Thoracic aorta (tissue), 2 donors: ENCODE data around the gene KLHL13. TPM values are rescaled to one million over a fixed set of nuclear protein-coding genes. Genes with fewer than 3 reads are reported as not detected.

Source experiments
- ATAC-seq: fragments of 150-250 bp; one replicate; pipeline ENCODE4 v1.8.0; 2017; ENCODE audit warnings: low read depth; ENCODE audit not compliant: insufficient number of reproducible peaks, low FRiP score
- DNase-seq: peaks from one replicate; pipeline ENCODE4 v3.0.0-alpha.2; 2020; ENCODE audit warnings: low spot score
- H3K27ac ChIP-seq, 2 donors: fragments of 200-600 bp; sonication (generic); 1 replicate in 1 of 2; 2 replicates in 1 of 2; pipeline ENCODE4 v1.5.1; 2016; ENCODE audit warnings: mild to moderate bottlenecking in 2 of 2, moderate library complexity in 2 of 2
- H3K27me3 ChIP-seq: fragments of 200-600 bp; sonication (generic); replicated peaks from 2 replicates; pipeline ENCODE4 v1.6.0; 2016; ENCODE audit warnings: mild to moderate bottlenecking; ENCODE audit not compliant: insufficient read depth
- H3K36me3 ChIP-seq: fragments of 200-600 bp; sonication (generic); one replicate; pipeline ENCODE4 v1.5.1; 2016
- H3K4me1 ChIP-seq, 2 donors: fragments of 200-600 bp; sonication (generic); 1 replicate in 1 of 2; 2 replicates in 1 of 2; pipeline versions ENCODE4 v1.5.1 to v1.6.0; 2016; ENCODE audit warnings: low read depth in 2 of 2, mild to moderate bottlenecking in 1 of 2; ENCODE audit not compliant: control insufficient read depth in 1 of 2
- H3K4me3 ChIP-seq: fragments of 200-600 bp; sonication (generic); 2 replicates; pipeline ENCODE4 v1.5.1; 2016; ENCODE audit warnings: mild to moderate bottlenecking
- H3K9me3 ChIP-seq: fragments of 200-600 bp; sonication (generic); 2 replicates; pipeline ENCODE4 v1.5.1; 2016
- total RNA-seq, 2 donors: library from RNA; depleted of rRNA; stranded (reverse); fragments of >200 nt; gene quantifications; one replicate each; pipeline versions ENCODE4 v1.1.0 to v1.2.3, GENCODE V29; 2016
- TF ChIP-seq, protein P1 (sequence below): fragments of 200-600 bp; sonication (generic); IDR thresholded peaks from one replicate; pipeline ENCODE4 v1.5.1; 2019; ENCODE audit warnings: antibody characterized with exemption

The KLHL13 gene
- total RNA-seq, 2 donors from 2014 or later, result 1.4 to 9.7 TPM

DNA sequence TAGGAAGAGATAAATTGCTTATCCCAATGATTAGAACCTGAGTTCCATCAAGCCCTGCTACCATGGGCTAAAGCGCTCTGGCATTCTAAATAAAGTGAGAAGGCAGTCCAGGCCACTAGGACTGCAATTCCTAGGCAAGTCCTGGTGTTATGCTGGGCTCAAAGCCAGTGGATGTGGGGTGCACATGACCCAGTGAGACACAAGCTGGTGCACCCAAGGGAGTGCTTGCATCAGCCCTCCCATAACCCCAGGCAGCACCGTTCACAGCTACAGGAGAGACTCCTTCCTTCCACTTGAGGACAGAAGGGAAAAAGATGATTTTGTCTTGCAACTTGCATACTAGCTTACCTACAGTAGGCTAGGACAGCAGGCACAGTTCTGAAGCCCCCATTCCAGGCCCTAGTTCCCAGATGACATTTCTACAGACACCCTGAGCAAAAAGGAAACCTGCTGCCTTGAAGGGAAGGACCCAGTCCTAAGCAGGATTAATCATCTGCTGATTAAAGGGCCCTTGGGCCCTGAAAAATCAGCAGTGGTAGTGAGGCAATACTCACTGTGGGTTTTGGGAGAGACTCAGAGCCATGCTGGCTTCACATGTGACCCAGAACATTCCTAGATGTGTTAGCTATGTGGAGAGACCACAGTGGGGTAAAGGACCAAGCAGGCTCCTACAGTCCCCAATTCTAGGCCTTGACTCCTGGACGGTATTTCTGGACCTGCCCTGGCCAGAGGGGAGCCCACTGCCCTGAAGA is 77.8 kb downstream of the KLHL13 start:
- Histone ChIP-seq H3K27me3 (no peaks in the 10 kb centered on the region), H3K9me3 (no peaks in the 10 kb centered on the region), H3K27ac (no peak overlapping the region), H3K4me1 (no peaks in the 10 kb centered on the region), H3K4me3 (no peak overlapping the region), H3K36me3 (no peaks in the 10 kb centered on the region)
- no peak for DNase-seq
- TF ChIP-seq, protein P1, sequence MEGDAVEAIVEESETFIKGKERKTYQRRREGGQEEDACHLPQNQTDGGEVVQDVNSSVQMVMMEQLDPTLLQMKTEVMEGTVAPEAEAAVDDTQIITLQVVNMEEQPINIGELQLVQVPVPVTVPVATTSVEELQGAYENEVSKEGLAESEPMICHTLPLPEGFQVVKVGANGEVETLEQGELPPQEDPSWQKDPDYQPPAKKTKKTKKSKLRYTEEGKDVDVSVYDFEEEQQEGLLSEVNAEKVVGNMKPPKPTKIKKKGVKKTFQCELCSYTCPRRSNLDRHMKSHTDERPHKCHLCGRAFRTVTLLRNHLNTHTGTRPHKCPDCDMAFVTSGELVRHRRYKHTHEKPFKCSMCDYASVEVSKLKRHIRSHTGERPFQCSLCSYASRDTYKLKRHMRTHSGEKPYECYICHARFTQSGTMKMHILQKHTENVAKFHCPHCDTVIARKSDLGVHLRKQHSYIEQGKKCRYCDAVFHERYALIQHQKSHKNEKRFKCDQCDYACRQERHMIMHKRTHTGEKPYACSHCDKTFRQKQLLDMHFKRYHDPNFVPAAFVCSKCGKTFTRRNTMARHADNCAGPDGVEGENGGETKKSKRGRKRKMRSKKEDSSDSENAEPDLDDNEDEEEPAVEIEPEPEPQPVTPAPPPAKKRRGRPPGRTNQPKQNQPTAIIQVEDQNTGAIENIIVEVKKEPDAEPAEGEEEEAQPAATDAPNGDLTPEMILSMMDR, result no peak
- no peak for ATAC-seq

GRCh38 chrX:118026631-118027030 is 90.0 kb downstream of the KLHL13 start:
- no peak for DNase-seq
- no peak for ATAC-seq
- no peaks in the 10 kb centered on the region for H3K27me3 ChIP-seq
- H3K9me3 ChIP-seq, result no peaks in the 10 kb centered on the region
- no peak overlapping the region for H3K4me3 ChIP-seq
- H3K36me3 ChIP-seq, result no peaks in the 10 kb centered on the region
- no peak overlapping the region for H3K27ac ChIP-seq
- TF ChIP-seq, protein P1, result no peak
- H3K4me1 ChIP-seq, result no peaks in the 10 kb centered on the region

GRCh38 chrX:118025226-118025625 is 91.4 kb downstream of the KLHL13 start:
- DNase-seq (no peak), ATAC-seq (no peak)
- TF ChIP-seq, protein P1, result no peak
- H3K4me3 ChIP-seq, result no peak overlapping the region
- no peaks in the 10 kb centered on the region for H3K27me3 ChIP-seq
- no peak overlapping the region for H3K27ac ChIP-seq
- H3K36me3 ChIP-seq, result no peaks in the 10 kb centered on the region
- no peaks in the 10 kb centered on the region for H3K4me1 ChIP-seq
- H3K9me3 ChIP-seq, result no peaks in the 10 kb centered on the region

GRCh38 chrX:118024482-118024881 is 92.1 kb downstream of the KLHL13 start:
- Histone ChIP-seq H3K36me3 (no peaks in the 10 kb centered on the region), H3K4me1 (no peaks in the 10 kb centered on the region), H3K4me3 (no peak overlapping the region), H3K27me3 (no peaks in the 10 kb centered on the region), H3K27ac (no peak overlapping the region), H3K9me3 (no peaks in the 10 kb centered on the region)
- no peak for ATAC-seq
- DNase-seq, result no peak
- TF ChIP-seq, protein P1, result no peak

GRCh38 chrX:118022753-118023152 is 93.9 kb downstream of the KLHL13 start:
- no peaks in the 10 kb centered on the region for H3K36me3 ChIP-seq
- no peak for DNase-seq
- H3K27me3 ChIP-seq, result no peaks in the 10 kb centered on the region
- no peaks in the 10 kb centered on the region for H3K4me1 ChIP-seq
- TF ChIP-seq, protein P1, result no peak
- H3K4me3 ChIP-seq, result no peak overlapping the region
- H3K27ac ChIP-seq, result no peak overlapping the region
- ATAC-seq, result no peak
- no peaks in the 10 kb centered on the region for H3K9me3 ChIP-seq
